ENCODE data around the gene RANBP10.

DNA sequence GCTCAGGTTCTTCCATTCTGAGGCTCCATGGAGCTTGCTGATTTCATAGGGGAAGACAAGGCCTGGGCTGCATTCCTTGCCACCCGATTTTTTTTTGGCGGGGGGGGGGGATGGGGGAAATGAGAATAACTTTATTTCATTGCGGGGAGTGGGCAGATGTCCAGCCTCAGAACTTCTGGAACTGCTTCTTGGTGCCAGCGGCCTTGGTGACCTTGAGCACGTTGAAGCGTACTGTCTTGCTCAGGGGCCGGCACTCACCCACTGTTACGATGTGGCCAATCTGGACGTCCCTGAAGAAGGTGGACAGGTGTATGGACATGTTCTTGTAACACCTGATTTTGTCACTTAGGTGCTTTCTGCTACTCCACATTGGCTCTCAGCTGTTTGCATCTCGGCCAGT, 49.4 kb upstream of the RANBP10 start:
- TF ChIP-seq CTCF (IDR thresholded peaks at IDR 0.05) (no peak), CEBPB (IDR thresholded peaks at IDR 0.05) (no peak), POLR2A (IDR thresholded peaks at IDR 0.05; ENCODE audit: low read length) (no peak), ZFP36 (IDR thresholded peaks at IDR 0.05; ENCODE audit: borderline replicate concordance, partially characterized antibody) (no peak), BHLHE40 (IDR thresholded peaks at IDR 0.05; ENCODE audit: low read depth, low read length) (no peak), ZSCAN20 (CRISPR knock-in tag; IDR thresholded peaks at IDR 0.05) (no peak), ESRRA (IDR thresholded peaks at IDR 0.05; ENCODE audit: borderline replicate concordance, low read length) (no peak), KDM1A (IDR thresholded peaks at IDR 0.05; ENCODE audit: low read depth) (no peak), JUN (IDR thresholded peaks at IDR 0.05) (no peak)

All from A549 (cell line).